Dendritic cell treated with granulocyte-macrophage colony-stimulating factor and Interleukin-4, amounts not matched to agents 40 ng/mL and 50 ng/mL, for 4 days (primary cell): ENCODE data around the gene TRUB2.
"Not testable (repeated sequence)": the region's sequence is repeated elsewhere in the genome, so short reads cannot be mapped to it uniquely, and the experiment has no call there.

ENCODE experiments used
- H3K27ac Mint-ChIP-seq: one replicate; pipeline ENCODE4 v1.8.0; 2022; ENCODE audit warnings: mild to moderate bottlenecking, mixed read lengths
- H3K27me3 Mint-ChIP-seq: one replicate; pipeline ENCODE4 v1.8.0; 2022; ENCODE audit warnings: mild to moderate bottlenecking, mixed read lengths
- H3K36me3 Mint-ChIP-seq: one replicate; pipeline ENCODE4 v1.8.0; 2022; ENCODE audit warnings: low read depth, mixed read lengths
- H3K4me1 Mint-ChIP-seq: one replicate; pipeline ENCODE4 v1.8.0; 2022; ENCODE audit warnings: low read depth, mixed read lengths
- H3K4me3 Mint-ChIP-seq: one replicate; pipeline ENCODE4 v1.8.0; 2022; ENCODE audit warnings: mild to moderate bottlenecking, moderate library complexity, mixed read lengths
- H3K9me3 Mint-ChIP-seq: one replicate; pipeline ENCODE4 v1.8.0; 2022; ENCODE audit warnings: mixed read lengths
- intact Hi-C: fragments of 100-400 bp; cut with micrococcal nuclease; formaldehyde crosslinking; loops from one replicate; pipeline ENCODE4 v1.15.0; 2022

TRUB2 gene

GRCh38 chr9:128279088-128280073 lies 42.9 kb downstream of the TRUB2 start:
- Mint-ChIP-seq H3K36me3 (peaks cover 15% of the 10 kb centered on the region), H3K27ac (peak overlapping the region; percentile 10), H3K4me1 (peaks cover 40% of the 10 kb centered on the region)
- H3K4me3 Mint-ChIP-seq, H3K27me3 Mint-ChIP-seq, H3K9me3 Mint-ChIP-seq: not testable (repeated sequence)
- intact Hi-C loops = loop anchor here (10.0 kb wide), 1 partner anchor 65 kb away; no protein-coding TSS in a partner anchor

- Mint-ChIP-seq H3K4me3 (peak overlapping the region; percentile 96), H3K9me3 (no peaks in the 10 kb centered on the region), H3K27me3 (no peaks in the 10 kb centered on the region), H3K4me1 (peaks cover 51% of the 10 kb centered on the region), H3K27ac (peak overlapping the region; percentile 96), H3K36me3 (peaks cover 39% of the 10 kb centered on the region)
- intact Hi-C loops = loop anchor here (1.0 to 10.0 kb wide), 2 partner anchors 46 to 62 kb away; partner anchors contain the start of genes COQ4 and TRUB2
These were observed 45.5 kb downstream of the TRUB2 start for GRCh38 chr9:128276574-128277270.

GRCh38 chr9:128276008-128276573 lies 46.2 kb downstream of the TRUB2 start, which contains the start of gene SWI5:
Gene SWI5 (plus strand): TSS chr9:128276276.
- Mint-ChIP-seq H3K4me3 (peak within 1 kb of the TSS; percentile 96), H3K36me3 (peaks cover 45% of the 10 kb centered on the region), H3K27me3 (no peaks in the 10 kb centered on the region), H3K27ac (peak within 1 kb of the TSS; percentile 96), H3K4me1 (peaks cover 51% of the 10 kb centered on the region), H3K9me3 (no peaks in the 10 kb centered on the region)
- intact Hi-C loops = loop anchor here (1.0 to 10.0 kb wide), 2 partner anchors 46 to 61 kb away; partner anchors contain the start of genes COQ4 and TRUB2

- Mint-ChIP-seq H3K9me3 (no peaks in the 10 kb centered on the region), H3K36me3 (peaks cover 52% of the 10 kb centered on the region), H3K27me3 (no peaks in the 10 kb centered on the region), H3K27ac (peak within 1 kb of the TSS; percentile 96), H3K4me3 (peak within 1 kb of the TSS; percentile 96), H3K4me1 (peaks cover 51% of the 10 kb centered on the region)
- intact Hi-C loops = loop anchor here (1.0 to 10.0 kb wide), 2 partner anchors 47 to 61 kb away; partner anchors contain the start of genes COQ4 and TRUB2
These were observed 46.8 kb downstream of the TRUB2 start, which contains the start of gene GOLGA2 for GRCh38 chr9:128275198-128276007. Gene GOLGA2 (minus strand): TSS chr9:128276007. CDS start chr9:128275976, 31 bp downstream.

GRCh38 chr9:128274245-128274644 lies 48.0 kb downstream of the TRUB2 start:
- intact Hi-C loops = loop anchor here (10.0 kb wide), 1 partner anchor 59 kb away; no protein-coding TSS in a partner anchor
- Mint-ChIP-seq H3K27me3 (no peaks in the 10 kb centered on the region), H3K4me1 (peaks cover 41% of the 10 kb centered on the region), H3K4me3 (no peak overlapping the region), H3K9me3 (no peaks in the 10 kb centered on the region), H3K36me3 (peaks cover 63% of the 10 kb centered on the region), H3K27ac (no peak overlapping the region)

GRCh38 chr9:128271512-128271911 lies 50.7 kb downstream of the TRUB2 start:
- no peak overlapping the region for H3K27ac Mint-ChIP-seq
- H3K27me3 Mint-ChIP-seq = no peaks in the 10 kb centered on the region
- H3K4me1 Mint-ChIP-seq = peaks cover 24% of the 10 kb centered on the region
- no peaks in the 10 kb centered on the region for H3K9me3 Mint-ChIP-seq
- intact Hi-C loops = loop anchor here (10.0 kb wide), 1 partner anchor 57 kb away; no protein-coding TSS in a partner anchor
- H3K4me3 Mint-ChIP-seq = no peak overlapping the region
- peaks cover 83% of the 10 kb centered on the region for H3K36me3 Mint-ChIP-seq

GRCh38 chr9:128271112-128271511 lies 51.1 kb downstream of the TRUB2 start:
- no peak overlapping the region for H3K4me3 Mint-ChIP-seq
- no peaks in the 10 kb centered on the region for H3K9me3 Mint-ChIP-seq
- peaks cover 83% of the 10 kb centered on the region for H3K36me3 Mint-ChIP-seq
- peaks cover 20% of the 10 kb centered on the region for H3K4me1 Mint-ChIP-seq
- H3K27me3 Mint-ChIP-seq = no peaks in the 10 kb centered on the region
- H3K27ac Mint-ChIP-seq = no peak overlapping the region
- intact Hi-C loops = loop anchor here (10.0 kb wide), 1 partner anchor 56 kb away; no protein-coding TSS in a partner anchor

GRCh38 chr9:128266868-128267590 lies 55.2 kb downstream of the TRUB2 start:
- peaks cover 98% of the 10 kb centered on the region for H3K36me3 Mint-ChIP-seq
- no peaks in the 10 kb centered on the region for H3K9me3 Mint-ChIP-seq
- intact Hi-C loops = no loop called here
- H3K4me3 Mint-ChIP-seq = no peak overlapping the region
- no peaks in the 10 kb centered on the region for H3K27me3 Mint-ChIP-seq
- no peaks in the 10 kb centered on the region for H3K4me1 Mint-ChIP-seq
- no peak overlapping the region for H3K27ac Mint-ChIP-seq

- Mint-ChIP-seq H3K9me3 (no peaks in the 10 kb centered on the region), H3K36me3 (peaks cover 98% of the 10 kb centered on the region), H3K27ac (no peak overlapping the region), H3K27me3 (no peaks in the 10 kb centered on the region), H3K4me1 (no peaks in the 10 kb centered on the region), H3K4me3 (no peak overlapping the region)
- intact Hi-C loops = no loop called here
These were observed 56.8 kb downstream of the TRUB2 start for GRCh38 chr9:128265348-128265847.

GRCh38 chr9:128262687-128263086 lies 59.6 kb downstream of the TRUB2 start:
- H3K4me3 Mint-ChIP-seq = no peak overlapping the region
- no peaks in the 10 kb centered on the region for H3K4me1 Mint-ChIP-seq
- H3K36me3 Mint-ChIP-seq = peaks cover 98% of the 10 kb centered on the region
- H3K27me3 Mint-ChIP-seq = no peaks in the 10 kb centered on the region
- intact Hi-C loops = no loop called here
- H3K27ac Mint-ChIP-seq = no peak overlapping the region
- no peaks in the 10 kb centered on the region for H3K9me3 Mint-ChIP-seq

- intact Hi-C loops = no loop called here
- no peak overlapping the region for H3K27ac Mint-ChIP-seq
- H3K4me1 Mint-ChIP-seq = no peaks in the 10 kb centered on the region
- H3K36me3 Mint-ChIP-seq = peaks cover 92% of the 10 kb centered on the region
- H3K9me3 Mint-ChIP-seq = no peaks in the 10 kb centered on the region
- H3K4me3 Mint-ChIP-seq = no peak overlapping the region
- H3K27me3 Mint-ChIP-seq = no peaks in the 10 kb centered on the region
These were observed 61.9 kb downstream of the TRUB2 start for GRCh38 chr9:128260340-128260739.

GRCh38 chr9:128259156-128259555 lies 63.1 kb downstream of the TRUB2 start:
- no peaks in the 10 kb centered on the region for H3K4me1 Mint-ChIP-seq
- no peak overlapping the region for H3K27ac Mint-ChIP-seq
- H3K4me3 Mint-ChIP-seq = no peak overlapping the region
- intact Hi-C loops = no loop called here
- no peaks in the 10 kb centered on the region for H3K27me3 Mint-ChIP-seq
- H3K9me3 Mint-ChIP-seq = no peaks in the 10 kb centered on the region
- peaks cover 88% of the 10 kb centered on the region for H3K36me3 Mint-ChIP-seq
